Activated CD8-positive, alpha-beta T cell treated with anti-CD3 and anti-CD28 coated beads for 36 hours (primary cell): Measurements from ENCODE around the gene NUP210L. TPM values are rescaled to one million over a fixed set of nuclear protein-coding genes. Genes with fewer than 3 reads are reported as not detected.

Source experiments
- ATAC-seq: fragments of 200-7000 bp; cut with Tn5 transposase; one replicate; pipeline ENCODE4 v1.10.0; 2021; ENCODE audit warnings: mild to moderate bottlenecking, moderate library complexity
- CTCF ChIA-PET: fragments of 350-600 bp; sonication (Branson Sonifier 250); formaldehyde crosslinking; loops from one replicate; lab custom pipeline; 2021; ENCODE audit warnings: antibody characterized with exemption; lab: Charles Lee
- POLR2A ChIA-PET: fragments of 350-600 bp; sonication (Branson Sonifier 250); formaldehyde crosslinking; loops from one replicate; lab custom pipeline; 2021; ENCODE audit warnings: antibody characterized with exemption; lab: Charles Lee
- DNase-seq: peaks from one replicate; pipeline ENCODE4 v3.0.0-alpha.2; 2020
- H3K27ac Mint-ChIP-seq: one replicate; pipeline ENCODE4 v1.8.0; 2021; ENCODE audit warnings: mild to moderate bottlenecking, mixed read lengths
- H3K27me3 Mint-ChIP-seq: one replicate; pipeline ENCODE4 v1.8.0; 2021; ENCODE audit warnings: mixed read lengths
- H3K36me3 Mint-ChIP-seq: one replicate; pipeline ENCODE4 v1.8.0; 2021; ENCODE audit warnings: low read depth, mixed read lengths
- H3K4me1 Mint-ChIP-seq: one replicate; pipeline ENCODE4 v1.8.0; 2021; ENCODE audit warnings: low read depth, mixed read lengths
- H3K4me3 Mint-ChIP-seq: one replicate; pipeline ENCODE4 v1.8.0; 2021; ENCODE audit warnings: mild to moderate bottlenecking, moderate library complexity, mixed read lengths
- H3K9me3 Mint-ChIP-seq: one replicate; pipeline ENCODE4 v1.8.0; 2021; ENCODE audit warnings: mixed read lengths
- CTCF ChIP-seq: fragments of 200-600 bp; IDR thresholded peaks from one replicate; pipeline ENCODE4 v1.8.0; 2022; ENCODE audit warnings: antibody characterized with exemption, mild to moderate bottlenecking
- intact Hi-C: fragments of 100-400 bp; cut with micrococcal nuclease; formaldehyde crosslinking; loops from one replicate; pipeline ENCODE4 v1.10.0; 2022
- total RNA-seq, 2 experiments: library from RNA; stranded (reverse); gene quantifications; one replicate each; pipeline ENCODE4 v1.2.3, GENCODE V29; 2021

Gene NUP210L
- total RNA-seq, 2 experiments from 2014 or later: 0.07 TPM; not detected in 1

GRCh38 chr1:154183046-154183915 is 28.4 kb upstream of the NUP210L start:
- H3K9me3 Mint-ChIP-seq: no peaks in the 10 kb centered on the region
- no peak for TF ChIP-seq CTCF
- DNase-seq (peak; percentile 97), ATAC-seq (peak; percentile 74)
- ChIA-PET CTCF (interaction anchor here (1.0 to 2.5 kb wide), 4 partner anchors 26 to 416 kb away, joined by 3 to 9 read pairs (median 3); no protein-coding TSS in a partner anchor), POLR2A (interaction anchor here (0.6 to 5.2 kb wide), 7 partner anchors 8 to 596 kb away, joined by 3 to 28 read pairs (median 4); partner anchors contain the start of gene TPM3)
- H3K27me3 Mint-ChIP-seq: no peaks in the 10 kb centered on the region
- peaks cover 35% of the 10 kb centered on the region for H3K36me3 Mint-ChIP-seq
- H3K4me1 Mint-ChIP-seq: peaks cover 41% of the 10 kb centered on the region
- intact Hi-C loops: loop anchor here (5.0 kb wide), 2 partner anchors 39 to 144 kb away; partner anchors contain the start of genes ATP8B2 and UBAP2L
- peak overlapping the region; percentile 97 for H3K4me3 Mint-ChIP-seq
- H3K27ac Mint-ChIP-seq: peak overlapping the region; percentile 99

GRCh38 chr1:154182344-154183045 is 27.6 kb upstream of the NUP210L start:
- ChIA-PET CTCF (interaction anchor here (0.7 to 1.2 kb wide), 2 partner anchors 25 to 196 kb away, joined by 3 to 4 read pairs; partner anchors contain the start of gene RAB13), POLR2A (interaction anchor here (0.6 to 5.2 kb wide), 13 partner anchors 9 to 597 kb away, joined by 3 to 28 read pairs (median 3); partner anchors contain the start of gene TPM3)
- DNase-seq: peak; percentile 96
- no peaks in the 10 kb centered on the region for H3K27me3 Mint-ChIP-seq
- peak overlapping the region; percentile 97 for H3K4me3 Mint-ChIP-seq
- intact Hi-C loops: loop anchor here (5.0 kb wide), 2 partner anchors 40 to 145 kb away; partner anchors contain the start of genes ATP8B2 and UBAP2L
- H3K36me3 Mint-ChIP-seq: peaks cover 40% of the 10 kb centered on the region
- no peaks in the 10 kb centered on the region for H3K9me3 Mint-ChIP-seq
- H3K4me1 Mint-ChIP-seq: peaks cover 49% of the 10 kb centered on the region
- peak overlapping the region; percentile 99 for H3K27ac Mint-ChIP-seq
- TF ChIP-seq CTCF: no peak
- ATAC-seq: peak; percentile 77

- peak overlapping the region; percentile 97 for H3K4me3 Mint-ChIP-seq
- no peak for ATAC-seq
- no peak for DNase-seq
- H3K9me3 Mint-ChIP-seq: no peaks in the 10 kb centered on the region
- ChIA-PET POLR2A (interaction anchor here (0.7 to 5.2 kb wide), 12 partner anchors 10 to 237 kb away, joined by 3 to 28 read pairs (median 5); partner anchors contain the start of gene TPM3), CTCF (interaction anchor here (0.7 to 1.2 kb wide), 2 partner anchors 24 to 195 kb away, joined by 3 to 4 read pairs; partner anchors contain the start of gene RAB13)
- peaks cover 46% of the 10 kb centered on the region for H3K36me3 Mint-ChIP-seq
- H3K4me1 Mint-ChIP-seq: peaks cover 55% of the 10 kb centered on the region
- TF ChIP-seq CTCF: no peak
- intact Hi-C loops: loop anchor here (5.0 kb wide), 2 partner anchors 40 to 145 kb away; partner anchors contain the start of genes ATP8B2 and UBAP2L
- peak overlapping the region; percentile 99 for H3K27ac Mint-ChIP-seq
- H3K27me3 Mint-ChIP-seq: no peaks in the 10 kb centered on the region
These were observed 27.1 kb upstream of the NUP210L start for GRCh38 chr1:154181944-154182343.

GRCh38 chr1:154179946-154180687 is 25.2 kb upstream of the NUP210L start:
- Mint-ChIP-seq H3K27me3 (no peaks in the 10 kb centered on the region), H3K27ac (peak overlapping the region; percentile 86), H3K36me3 (peaks cover 59% of the 10 kb centered on the region), H3K4me3 (peak overlapping the region; percentile 97), H3K4me1 (peaks cover 62% of the 10 kb centered on the region), H3K9me3 (no peaks in the 10 kb centered on the region)
- CTCF ChIA-PET: interaction anchor here (0.9 to 1.6 kb wide), 2 partner anchors 9 to 145 kb away, joined by 3 to 4 read pairs; partner anchors contain the start of gene ATP8B2
- no peak for ATAC-seq
- intact Hi-C loops: loop anchor here (5.0 kb wide), 2 partner anchors 42 to 147 kb away; partner anchors contain the start of genes ATP8B2 and UBAP2L
- DNase-seq: no peak
- no peak for TF ChIP-seq CTCF
- POLR2A ChIA-PET: interaction anchor here (0.6 to 5.2 kb wide), 10 partner anchors 11 to 640 kb away, joined by 3 to 28 read pairs (median 4); partner anchors contain the start of gene NUP210L
